ENCODE measurements around the gene POLR2H.

POLR2H gene

GRCh38 chr3:184317201-184317600 is 44.3 kb upstream of the POLR2H start:
- TF ChIP-seq EZH2 (IDR thresholded peaks at IDR 0.05; ENCODE audit: borderline replicate concordance, low read depth, low read length, severe bottlenecking) = no peak
- TF ChIP-seq CTCF (IDR thresholded peaks at IDR 0.05; ENCODE audit: borderline replicate concordance, extremely low read depth, low read length, poor library complexity, severe bottlenecking) = no peak
- no peaks in the 10 kb centered on the region for H3K9me3 ChIP-seq (ENCODE audit: insufficient read depth, low read length, severe bottlenecking)
- H4K20me1 ChIP-seq (ENCODE audit: insufficient read depth, low read length) = peaks cover 70% of the 10 kb centered on the region
- peaks cover 80% of the 10 kb centered on the region for H3K79me2 ChIP-seq (ENCODE audit: insufficient read depth, low read length)
- H3K4me2 ChIP-seq (ENCODE audit: insufficient read depth, low read length) = peak overlapping the region; percentile 76
- no peak overlapping the region for H2AFZ ChIP-seq (ENCODE audit: low read depth, low read length)
- peaks cover 67% of the 10 kb centered on the region for H3K36me3 ChIP-seq (ENCODE audit: insufficient read depth, low read length)
- H3K27ac ChIP-seq (ENCODE audit: low read length) = no peak overlapping the region
- H3K4me1 ChIP-seq (ENCODE audit: insufficient read depth, low read length) = peaks cover 47% of the 10 kb centered on the region
- H3K9ac ChIP-seq (ENCODE audit: low read depth, low read length) = peak overlapping the region; percentile 97; the same call in 1 of the 2 replicates
- no peaks in the 10 kb centered on the region for H3K27me3 ChIP-seq (ENCODE audit: insufficient read depth, low read length, poor library complexity)
- DNase-seq = no peak
- no peak for ATAC-seq (ENCODE audit: insufficient read depth, low read depth)
- H3K4me3 ChIP-seq (ENCODE audit: low read depth in 1 of 2, low read length in 2 of 2) = peak overlapping the region in 1 of 2 experiments; percentile 91; a peak in 1 of 4 replicates

GRCh38 chr3:184320104-184320445 is 41.4 kb upstream of the POLR2H start:
- peak; percentile 42; the same call in 2 of the 3 replicates for ATAC-seq (ENCODE audit: insufficient read depth, low read depth)
- Histone ChIP-seq H3K27ac (ENCODE audit: low read length) (no peak overlapping the region), H3K4me1 (ENCODE audit: insufficient read depth, low read length) (peaks cover 40% of the 10 kb centered on the region), H3K9ac (ENCODE audit: low read depth, low read length) (no peak overlapping the region), H3K4me2 (ENCODE audit: insufficient read depth, low read length) (no peak overlapping the region), H3K9me3 (ENCODE audit: insufficient read depth, low read length, severe bottlenecking) (no peaks in the 10 kb centered on the region), H3K36me3 (ENCODE audit: insufficient read depth, low read length) (peaks cover 96% of the 10 kb centered on the region), H3K79me2 (ENCODE audit: insufficient read depth, low read length) (peaks cover 86% of the 10 kb centered on the region), H2AFZ (ENCODE audit: low read depth, low read length) (no peak overlapping the region), H4K20me1 (ENCODE audit: insufficient read depth, low read length) (peaks cover 92% of the 10 kb centered on the region), H3K27me3 (ENCODE audit: insufficient read depth, low read length, poor library complexity) (no peaks in the 10 kb centered on the region), H3K4me3 (ENCODE audit: low read depth in 1 of 2, low read length in 2 of 2) (no peak overlapping the region)
- peak; percentile 41 for DNase-seq
- TF ChIP-seq EZH2 (IDR thresholded peaks at IDR 0.05; ENCODE audit: borderline replicate concordance, low read depth, low read length, severe bottlenecking) = no peak
- no peak for TF ChIP-seq CTCF (IDR thresholded peaks at IDR 0.05; ENCODE audit: borderline replicate concordance, extremely low read depth, low read length, poor library complexity, severe bottlenecking)

GRCh38 chr3:184321666-184322065 is 39.8 kb upstream of the POLR2H start:
- TF ChIP-seq CTCF (IDR thresholded peaks at IDR 0.05; ENCODE audit: borderline replicate concordance, extremely low read depth, low read length, poor library complexity, severe bottlenecking) = no peak
- no peak for TF ChIP-seq EZH2 (IDR thresholded peaks at IDR 0.05; ENCODE audit: borderline replicate concordance, low read depth, low read length, severe bottlenecking)
- ATAC-seq (ENCODE audit: insufficient read depth, low read depth) = no peak
- no peaks in the 10 kb centered on the region for H3K9me3 ChIP-seq (ENCODE audit: insufficient read depth, low read length, severe bottlenecking)
- DNase-seq = no peak
- H3K9ac ChIP-seq (ENCODE audit: low read depth, low read length) = no peak overlapping the region
- H3K27ac ChIP-seq (ENCODE audit: low read length) = no peak overlapping the region
- H2AFZ ChIP-seq (ENCODE audit: low read depth, low read length) = no peak overlapping the region
- no peak overlapping the region for H3K4me2 ChIP-seq (ENCODE audit: insufficient read depth, low read length)
- peaks cover 76% of the 10 kb centered on the region for H3K79me2 ChIP-seq (ENCODE audit: insufficient read depth, low read length)
- no peak overlapping the region for H3K4me3 ChIP-seq (ENCODE audit: low read depth in 1 of 2, low read length in 2 of 2)
- H3K27me3 ChIP-seq (ENCODE audit: insufficient read depth, low read length, poor library complexity) = no peaks in the 10 kb centered on the region
- H3K4me1 ChIP-seq (ENCODE audit: insufficient read depth, low read length) = peaks cover 24% of the 10 kb centered on the region
- peaks cover 90% of the 10 kb centered on the region for H4K20me1 ChIP-seq (ENCODE audit: insufficient read depth, low read length)
- H3K36me3 ChIP-seq (ENCODE audit: insufficient read depth, low read length) = peaks cover 97% of the 10 kb centered on the region

All from DND-41 (cell line).